Psoas muscle (tissue), 8 donors: Measurements from ENCODE around the gene SLC9A4. TPM values are rescaled to one million over a fixed set of nuclear protein-coding genes. Genes with fewer than 3 reads are reported as not detected.
A peak's percentile ranks its signal among the peaks of the same experiment; 100 is the strongest.

Source experiments
- ATAC-seq, 4 donors: fragments of 200-7000 bp; cut with Tn5 transposase; one replicate each; pipeline ENCODE4 v1.9.1; 2020; ENCODE audit warnings: moderate library complexity in 3 of 4, mild to moderate bottlenecking in 2 of 4
- DNase-seq, 2 donors: peaks; one replicate each; pipeline ENCODE4 v3.0.0-alpha.2; 2020
- H3K27ac ChIP-seq: fragments of 200-600 bp; one replicate; pipeline ENCODE4 v1.8.0; 2022
- H3K27me3 ChIP-seq, 3 donors: fragments of 200-600 bp in 1 of 3; one replicate each; pipeline versions ENCODE4 v1.6.1 to v1.8.0; 2013 to 2022; ENCODE audit warnings: low read length in 2 of 3, mild to moderate bottlenecking in 2 of 3, moderate library complexity in 1 of 3; ENCODE audit not compliant: insufficient read depth in 3 of 3
- H3K36me3 ChIP-seq, 2 donors: fragments of 200-600 bp in 1 of 2; one replicate each; pipeline versions ENCODE4 v1.6.1 to v1.8.0; 2013 to 2022; ENCODE audit warnings: low read depth in 1 of 2, mild to moderate bottlenecking in 1 of 2, moderate library complexity in 1 of 2; ENCODE audit not compliant: insufficient read depth in 1 of 2
- H3K4me1 ChIP-seq: fragments of 200-600 bp; one replicate; pipeline ENCODE4 v1.8.0; 2022
- H3K4me3 ChIP-seq: fragments of 200-600 bp; one replicate; pipeline ENCODE4 v1.8.0; 2022; ENCODE audit warnings: mild to moderate bottlenecking
- H3K9me3 ChIP-seq: fragments of 200-600 bp; one replicate; pipeline ENCODE4 v1.8.0; 2022
- CTCF ChIP-seq: fragments of 200-600 bp; IDR thresholded peaks from one replicate; pipeline ENCODE4 v1.8.0; 2022; ENCODE audit warnings: antibody characterized with exemption
- WGBS, 3 donors: extraction: QIAGEN DNeasy Blood & Tissue Kit; methylation state at CpG; one replicate each; pipeline versions ENCODE4 v1.1.6 to v1.1.7; 2013; 5-methylcytosine and 5-hydroxymethylcytosine counted together
- intact Hi-C, 2 donors: fragments of 100-400 bp; cut with DNase I; formaldehyde crosslinking; loops; one replicate each; pipeline versions ENCODE4 v1.11.0 to v1.14.2; 2022
- long read RNA-seq, 2 donors: library from polyadenylated mRNA; unstranded; transcript quantifications; one replicate each; pipeline ENCODE4 v2.0.0, GENCODE V29; 2021
- polyA plus RNA-seq, 3 donors: library from polyadenylated mRNA; stranded (reverse); fragments of 200-250 nt; gene quantifications; one replicate each; pipeline ENCODE4 v1.2.3, GENCODE V29; 2013
- total RNA-seq, 4 donors: library from RNA; stranded (reverse); fragmentation: NEBNext Ultra II Directional in 2 of 4; extraction: Animal tissue kit (Norgen Biotek cat#: 25700) in 2 of 4; gene quantifications; one replicate each; pipeline versions ENCODE4 v1.2.1 to v1.2.4, GENCODE V29; 2021 to 2023
- donor health status: healthy with polysubstance abuse.
- donor health status: DM: no; HTN: no; CAD: no; lungs with moderate emphysema.
- donor health status: Bipolar disorder and iron deficiency.
- donor health status: healthy.
- donor health status: DM: yes; HTN: yes; CAD: no.
- donor health status: DM: no; HTN: no; CAD: no.
- donor health status: DM: no; HTN: no; CAD: no.
- donor health status: DM: yes; HTN: yes; CAD: no.

Gene SLC9A4
- under 1 TPM in 1 of 4 donors, not detected in 3; 0.08 TPM for total RNA-seq
- polyA plus RNA-seq = not detected
- long read RNA-seq, donor 1 = 0 reads
- long read RNA-seq, donor 2 = 0 reads

- Histone ChIP-seq H3K9me3 (peaks cover 9% of the 10 kb centered on the region), H3K4me1 (no peaks in the 10 kb centered on the region), H3K27ac (no peak within 1 kb of the TSS), H3K27me3 (no peaks in the 10 kb centered on the region), H3K36me3 (no peaks in the 10 kb centered on the region), H3K4me3 (no peak within 1 kb of the TSS)
- WGBS, 3 donors = 6 to 14% (median 11%) methylated on average over 3 of the region's 3 CpGs
- ATAC-seq (peak in 3 of 4 donors; percentile 44 to 77 (median 71)), DNase-seq (peak in 1 of 2 donors; percentile 25)
- intact Hi-C loops = loop anchor here (5.0 kb wide), 5 partner anchors 49 to 229 kb away; partner anchors contain the start of gene SLC9A2 (in 1 of the 2)
- peak; percentile 84 for TF ChIP-seq CTCF
These were observed at the start of gene SLC9A4 for GRCh38 chr2:102473020-102473419. SLC9A4 (plus strand) TSS chr2:102473226; CDS start chr2:102473760, 534 bp downstream.

- Histone ChIP-seq H3K36me3 (no peaks in the 10 kb centered on the region), H3K9me3 (peaks cover 5% of the 10 kb centered on the region), H3K4me3 (no peak overlapping the region), H3K27me3 (peaks cover 0 to 2% (median 0%) of the 10 kb centered on the region in 3 donors), H3K4me1 (no peaks in the 10 kb centered on the region), H3K27ac (no peak overlapping the region)
- TF ChIP-seq CTCF = no peak
- ATAC-seq (no peak), DNase-seq (no peak)
- WGBS, 3 donors = 57 to 76% (median 71%) methylated on average over 2 of the region's 2 CpGs
- intact Hi-C loops = no loop called here
These were observed 49.7 kb upstream of the SLC9A4 start for GRCh38 chr2:102423368-102423767.

GRCh38 chr2:102424754-102425153 lies 48.3 kb upstream of the SLC9A4 start:
- DNase-seq = no peak
- no peak for ATAC-seq
- no peaks in the 10 kb centered on the region for H3K36me3 ChIP-seq
- no peaks in the 10 kb centered on the region for H3K4me1 ChIP-seq
- H3K4me3 ChIP-seq = no peak overlapping the region
- peaks cover 5% of the 10 kb centered on the region for H3K9me3 ChIP-seq
- TF ChIP-seq CTCF = no peak
- H3K27ac ChIP-seq = no peak overlapping the region
- WGBS, 3 donors = 62 to 71% (median 64%) methylated on average over 3 of the region's 3 CpGs
- H3K27me3 ChIP-seq = peaks cover 0 to 2% (median 0%) of the 10 kb centered on the region in 3 donors
- intact Hi-C loops = no loop called here

- no peak for ATAC-seq
- H3K4me1 ChIP-seq = no peaks in the 10 kb centered on the region
- no peak for DNase-seq
- peaks cover 0 to 2% (median 0%) of the 10 kb centered on the region in 3 donors for H3K27me3 ChIP-seq
- H3K9me3 ChIP-seq = peaks cover 5% of the 10 kb centered on the region
- no peak overlapping the region for H3K4me3 ChIP-seq
- TF ChIP-seq CTCF = no peak
- no peaks in the 10 kb centered on the region for H3K36me3 ChIP-seq
- H3K27ac ChIP-seq = no peak overlapping the region
- intact Hi-C loops = no loop called here
- 46 to 59% (median 49%) methylated on average over 5 of the region's 5 CpGs for WGBS, 3 donors
These were observed 47.4 kb upstream of the SLC9A4 start for GRCh38 chr2:102425441-102426132.
